ENCODE results near the gene NFATC2IP.
"Not testable (repeated sequence)": the region's sequence is repeated elsewhere in the genome, so short reads cannot be mapped to it uniquely, and the experiment has no call there.

NFATC2IP gene

DNA sequence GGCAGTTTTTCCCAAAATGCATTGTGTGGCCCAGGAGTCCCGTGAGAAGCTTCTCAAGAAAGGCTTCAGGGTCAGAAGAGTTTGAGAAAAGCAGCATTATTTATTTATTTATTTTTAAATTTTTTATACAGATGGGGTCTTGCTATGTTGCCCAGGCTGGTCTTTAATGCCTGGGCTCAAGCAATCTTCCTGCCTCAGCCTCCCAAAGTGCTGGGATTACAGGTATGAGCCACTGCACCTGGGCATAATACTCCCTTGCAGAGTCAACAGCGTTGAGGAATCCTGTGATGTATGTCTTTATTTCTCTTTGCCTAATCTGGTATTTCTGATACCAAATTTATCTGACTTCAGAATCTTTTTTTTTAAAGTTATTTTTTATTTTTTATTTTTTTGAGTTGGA is 49.3 kb downstream of the NFATC2IP start:
- no peak for DNase-seq

- DNase-seq, result not testable (repeated sequence)
These were observed 53.9 kb downstream of the NFATC2IP start for GRCh38 chr16:29004496-29005139.

DNA sequence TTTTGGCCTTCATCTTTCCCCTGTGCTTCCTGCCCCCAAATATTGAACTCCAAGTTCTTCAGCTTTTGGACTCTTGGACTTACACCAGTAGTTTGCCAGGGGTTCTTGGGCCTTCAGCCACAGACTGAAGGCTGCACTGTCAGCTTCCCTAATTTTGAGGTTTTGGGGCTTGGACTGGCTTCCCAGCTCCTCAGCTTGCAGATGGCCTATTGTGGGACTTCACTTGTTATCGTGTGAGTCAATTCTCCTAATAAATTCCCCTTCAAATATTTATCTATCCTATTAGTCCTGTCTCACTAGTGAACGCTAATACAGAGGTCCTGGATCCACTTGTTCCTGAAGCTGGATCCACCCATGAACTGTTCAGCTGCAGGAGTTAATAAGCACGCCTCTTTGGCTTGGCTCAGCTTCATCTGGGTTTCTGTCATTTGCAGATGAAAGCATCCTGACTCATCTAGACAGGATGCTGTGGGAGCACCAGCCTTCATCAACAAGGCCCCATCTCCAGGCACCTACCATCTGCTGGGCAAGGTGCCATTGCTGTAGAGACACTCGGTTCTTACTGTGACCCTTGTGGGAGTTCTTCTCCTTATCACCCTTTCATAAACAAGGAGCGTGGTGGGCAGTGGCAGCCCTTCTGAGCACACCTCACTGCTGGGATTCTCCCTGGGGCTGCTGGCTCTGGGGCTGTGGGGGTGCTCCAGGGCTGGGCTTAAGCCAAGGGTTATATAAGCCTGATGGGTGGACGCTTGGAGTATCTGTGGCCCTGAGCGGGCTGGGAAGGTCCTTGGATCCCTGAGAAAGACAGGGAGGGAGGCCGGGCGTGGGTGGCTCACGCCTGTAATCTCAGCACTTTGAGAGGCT is 57.2 kb downstream of the NFATC2IP start:
- DNase-seq, result peak; percentile 65

GRCh38 chr16:29009050-29009837 is 58.5 kb downstream of the NFATC2IP start:
- DNase-seq, result no peak

DNA sequence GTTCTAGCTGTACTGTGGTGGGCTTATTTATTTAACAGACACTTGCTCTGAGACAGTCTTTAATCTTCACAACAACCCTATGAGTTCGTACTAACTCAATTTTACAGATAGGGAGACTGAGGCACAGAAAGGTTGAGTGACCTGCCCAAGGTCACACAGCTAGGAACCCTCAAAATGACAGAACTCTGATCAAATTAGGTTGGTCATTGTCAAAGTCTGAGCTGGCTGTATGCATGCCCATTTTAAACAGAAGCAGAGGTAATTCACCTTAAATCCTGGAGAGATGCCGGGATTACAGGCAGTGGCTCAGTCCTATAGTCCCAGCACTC is 59.1 kb downstream of the NFATC2IP start:
- DNase-seq, result no peak

GRCh38 chr16:29011112-29011511 is 60.4 kb downstream of the NFATC2IP start:
- no peak for DNase-seq

- DNase-seq, result no peak
These were observed 61.1 kb downstream of the NFATC2IP start for GRCh38 chr16:29011851-29012250.

- DNase-seq, result no peak
These were observed 62.3 kb downstream of the NFATC2IP start for GRCh38 chr16:29012913-29013553.

DNA sequence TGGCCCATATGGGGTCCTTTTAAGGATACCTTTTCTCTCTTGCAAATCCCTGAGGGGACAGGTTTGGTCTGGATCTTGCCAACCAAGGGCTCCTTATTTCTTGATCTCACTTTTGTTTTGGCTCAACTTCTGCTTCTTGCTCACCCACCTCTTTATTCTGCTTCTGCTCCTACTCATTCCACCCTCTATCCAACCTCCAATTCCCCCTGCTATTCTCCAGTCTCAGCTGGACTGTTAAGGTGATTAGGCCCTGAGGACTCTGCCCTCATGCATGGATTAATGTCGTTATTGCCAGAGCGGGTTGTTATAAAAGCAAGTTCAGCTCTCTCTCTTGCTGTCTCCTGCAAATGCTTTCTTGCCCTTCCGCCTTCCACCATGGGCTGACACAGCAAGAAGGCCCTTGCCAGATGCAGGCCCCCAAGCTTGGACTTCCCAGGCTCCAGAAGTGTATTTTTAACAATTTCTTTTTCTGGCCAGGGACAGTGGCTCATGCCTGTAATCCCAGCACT is 63.9 kb downstream of the NFATC2IP start:
- no peak for DNase-seq
